Measurements from ENCODE around the gene TMC5. TPM values are rescaled to one million over a fixed set of nuclear protein-coding genes. Genes with fewer than 3 reads are reported as not detected.

TMC5 gene
- polyA plus RNA-seq, 3 donors = not detected

DNA sequence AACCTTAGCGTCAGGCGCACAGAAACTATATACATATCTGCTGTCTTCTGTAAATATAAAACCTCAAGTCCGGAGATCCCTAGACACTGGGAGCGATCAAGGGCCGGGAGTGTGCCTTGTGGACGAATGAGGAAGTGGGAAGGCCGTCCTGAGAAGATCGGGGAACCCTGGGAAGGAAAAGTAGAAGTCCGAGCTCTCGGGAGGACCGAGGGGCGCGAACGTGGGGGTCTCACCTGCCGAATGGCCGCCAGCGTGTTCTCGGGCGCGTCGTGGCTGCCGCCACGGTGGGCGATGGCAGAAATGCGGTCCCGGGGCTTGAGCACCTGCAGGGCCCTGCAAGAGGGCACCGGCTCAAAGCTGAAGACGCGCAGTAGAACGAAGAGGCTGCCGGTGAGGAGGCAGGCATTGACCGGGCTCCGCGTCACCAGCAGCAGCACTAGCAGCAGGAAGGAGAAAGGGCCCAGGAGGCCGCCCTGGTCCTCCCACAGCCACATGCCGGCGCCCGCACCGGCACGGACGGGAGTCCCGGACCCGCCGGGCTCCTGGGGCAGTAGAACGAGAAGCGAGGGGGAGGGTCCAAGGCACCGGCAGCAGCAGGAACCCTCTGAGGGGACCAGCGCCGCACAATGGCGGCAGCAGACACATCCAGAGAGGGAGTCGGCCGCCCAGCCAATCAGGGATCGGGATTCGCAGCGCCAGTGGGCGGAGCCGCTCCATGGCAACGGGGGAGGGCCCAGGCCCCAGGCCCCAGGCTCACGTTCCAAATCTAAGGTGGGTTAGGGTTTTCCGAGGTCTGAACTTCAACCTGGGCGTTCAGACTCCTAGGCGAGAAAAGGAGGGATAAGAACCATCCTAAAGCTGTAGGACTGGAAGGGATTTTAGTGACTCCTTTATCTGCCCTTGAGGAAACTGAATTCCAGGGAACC, 104.1 kb downstream of the TMC5 start, which contains the start of gene GDE1:
Gene GDE1, minus strand, starts transcription at position 628 of the 926 bp plus-strand sequence. Its CDS starts 134 bp downstream, at position 494.
- peak within 1 kb of the TSS; percentile 71 to 97 (median 88) for H3K4me3 ChIP-seq (replicated peaks in 1 of 3; ENCODE audit: low read depth in 2 of 3, low read length in 3 of 3)
- TF ChIP-seq, protein P1, sequence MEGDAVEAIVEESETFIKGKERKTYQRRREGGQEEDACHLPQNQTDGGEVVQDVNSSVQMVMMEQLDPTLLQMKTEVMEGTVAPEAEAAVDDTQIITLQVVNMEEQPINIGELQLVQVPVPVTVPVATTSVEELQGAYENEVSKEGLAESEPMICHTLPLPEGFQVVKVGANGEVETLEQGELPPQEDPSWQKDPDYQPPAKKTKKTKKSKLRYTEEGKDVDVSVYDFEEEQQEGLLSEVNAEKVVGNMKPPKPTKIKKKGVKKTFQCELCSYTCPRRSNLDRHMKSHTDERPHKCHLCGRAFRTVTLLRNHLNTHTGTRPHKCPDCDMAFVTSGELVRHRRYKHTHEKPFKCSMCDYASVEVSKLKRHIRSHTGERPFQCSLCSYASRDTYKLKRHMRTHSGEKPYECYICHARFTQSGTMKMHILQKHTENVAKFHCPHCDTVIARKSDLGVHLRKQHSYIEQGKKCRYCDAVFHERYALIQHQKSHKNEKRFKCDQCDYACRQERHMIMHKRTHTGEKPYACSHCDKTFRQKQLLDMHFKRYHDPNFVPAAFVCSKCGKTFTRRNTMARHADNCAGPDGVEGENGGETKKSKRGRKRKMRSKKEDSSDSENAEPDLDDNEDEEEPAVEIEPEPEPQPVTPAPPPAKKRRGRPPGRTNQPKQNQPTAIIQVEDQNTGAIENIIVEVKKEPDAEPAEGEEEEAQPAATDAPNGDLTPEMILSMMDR (IDR thresholded peaks at IDR 0.05) = peak; percentile 24
- peak within 1 kb of the TSS; percentile 99 for H3K4me2 ChIP-seq (replicated peaks; ENCODE audit: extremely low read depth, low read length, poor library complexity, severe bottlenecking)
- H3K79me2 ChIP-seq (ENCODE audit: insufficient read depth, low read length) = peaks cover 82% of the 10 kb centered on the region
- H3K4me1 ChIP-seq (ENCODE audit: control insufficient read depth in 1 of 2, insufficient read depth in 2 of 2, low read length in 2 of 2) = peaks cover 34 to 63% of the 10 kb centered on the region in 2 donors
- H4K20me1 ChIP-seq (ENCODE audit: insufficient read depth, low read length) = peaks cover 8% of the 10 kb centered on the region
- H3K27me3 Mint-ChIP-seq (ENCODE audit: low read depth in 3 of 3) = peaks cover 0 to 2% (median 0%) of the 10 kb centered on the region in 3 donors
- H3K9me3 Mint-ChIP-seq = peaks cover 0 to 2% (median 0%) of the 10 kb centered on the region in 7 donors
- peak within 1 kb of the TSS; percentile 81 for H3K9ac ChIP-seq (ENCODE audit: insufficient read depth, low read length, poor library complexity, severe bottlenecking)
- peak within 1 kb of the TSS; percentile 81 to 91 for H3K27ac ChIP-seq (ENCODE audit: low read depth in 1 of 2, low read length in 2 of 2)
- peak within 1 kb of the TSS; percentile 95 to 98 for H3K4me3 Mint-ChIP-seq
- peak within 1 kb of the TSS; percentile 95 for H2AFZ ChIP-seq (ENCODE audit: insufficient read depth, low read depth, low read length, poor library complexity, severe bottlenecking)
- intact Hi-C loops (cut with micrococcal nuclease) = loop anchor here (5.0 kb wide), 3 partner anchors 36 to 719 kb away; partner anchors contain the start of genes ARL6IP1 (in 1 of the 2), COQ7 (in 1 of the 2) and VPS35L (in 1 of the 2)
- no peaks in the 10 kb centered on the region for H3K27me3 ChIP-seq (ENCODE audit: control insufficient read depth in 2 of 2, insufficient read depth in 2 of 2, low read length in 2 of 2)
- H3K4me1 Mint-ChIP-seq = peaks cover 48% of the 10 kb centered on the region
- no peaks in the 10 kb centered on the region for H3K9me3 ChIP-seq (replicated peaks in 1 of 2; ENCODE audit: control insufficient read depth in 1 of 2, insufficient read depth in 1 of 2, low read length in 2 of 2)
- peaks cover 9 to 11% of the 10 kb centered on the region in 2 donors for H3K36me3 ChIP-seq (replicated peaks in 1 of 2; ENCODE audit: control insufficient read depth in 1 of 2, insufficient read depth in 2 of 2, low read length in 2 of 2)
- WGBS (ENCODE audit: insufficient coverage) = under 1% methylated on average over 60 of the region's 62 CpGs
- H3K27ac Mint-ChIP-seq = peak within 1 kb of the TSS; percentile 87 to 94 (median 93)
- DNase-seq = peak; percentile 81 to 89 (median 86)
- H3K36me3 Mint-ChIP-seq = peaks cover 15 to 16% of the 10 kb centered on the region in 2 donors

DNA sequence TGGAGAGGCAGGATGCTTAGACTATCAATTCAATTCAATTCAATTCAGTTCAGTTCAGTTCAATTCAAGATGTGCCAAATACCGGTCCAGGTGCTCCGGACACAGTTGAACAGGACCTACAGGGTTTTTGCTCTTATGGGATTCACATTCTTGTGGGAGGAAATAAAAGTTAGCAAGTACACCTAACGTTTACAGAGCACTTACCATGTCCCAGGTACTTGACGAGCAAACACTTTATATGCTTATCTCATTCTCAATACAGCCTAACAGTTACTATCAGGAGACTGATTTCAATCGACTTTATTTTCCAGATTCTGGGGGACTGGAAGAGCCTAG, 104.7 kb downstream of the TMC5 start:
- Histone ChIP-seq H3K4me1 (ENCODE audit: control insufficient read depth in 1 of 2, insufficient read depth in 2 of 2, low read length in 2 of 2) (peaks cover 34 to 63% of the 10 kb centered on the region in 2 donors), H3K79me2 (ENCODE audit: insufficient read depth, low read length) (peaks cover 82% of the 10 kb centered on the region)
- peak overlapping the region; percentile 54 to 94 (median 92) for H3K27ac Mint-ChIP-seq

More for the DNA sequence above, 104.7 kb downstream of the TMC5 start:
- intact Hi-C loops (cut with micrococcal nuclease) = loop anchor here (5.0 kb wide), 3 partner anchors 35 to 720 kb away; partner anchors contain the start of genes ARL6IP1 (in 1 of the 2), COQ7 (in 1 of the 2) and VPS35L (in 1 of the 2)
- peaks cover 0 to 2% (median 0%) of the 10 kb centered on the region in 3 donors for H3K27me3 Mint-ChIP-seq (ENCODE audit: low read depth in 3 of 3)
- H3K4me1 Mint-ChIP-seq = peaks cover 48% of the 10 kb centered on the region
- H3K27ac ChIP-seq (ENCODE audit: low read depth in 1 of 2, low read length in 2 of 2) = peak overlapping the region in 1 of 2 donors; percentile 91
- peaks cover 9 to 10% of the 10 kb centered on the region in 2 donors for H3K36me3 Mint-ChIP-seq
- peaks cover 3 to 6% of the 10 kb centered on the region in 2 donors for H3K36me3 ChIP-seq (replicated peaks in 1 of 2; ENCODE audit: control insufficient read depth in 1 of 2, insufficient read depth in 2 of 2, low read length in 2 of 2)
- H3K4me3 Mint-ChIP-seq = peak overlapping the region; percentile 95 to 98
- no peak overlapping the region for H3K9ac ChIP-seq (ENCODE audit: insufficient read depth, low read length, poor library complexity, severe bottlenecking)
- no peaks in the 10 kb centered on the region for H3K9me3 ChIP-seq (replicated peaks in 1 of 2; ENCODE audit: control insufficient read depth in 1 of 2, insufficient read depth in 1 of 2, low read length in 2 of 2)
- peak overlapping the region in 2 of 3 experiments; percentile 88 to 97 for H3K4me3 ChIP-seq (replicated peaks in 1 of 3; ENCODE audit: low read depth in 2 of 3, low read length in 3 of 3)
- no peaks in the 10 kb centered on the region for H3K27me3 ChIP-seq (ENCODE audit: control insufficient read depth in 2 of 2, insufficient read depth in 2 of 2, low read length in 2 of 2)
- TF ChIP-seq, protein P1 (IDR thresholded peaks at IDR 0.05) = no peak
- H3K9me3 Mint-ChIP-seq = peaks cover 0 to 2% (median 0%) of the 10 kb centered on the region in 7 donors
- WGBS (ENCODE audit: insufficient coverage) = no CpG with 5 or more reads among the region's 5 CpGs
- peak overlapping the region; percentile 95 for H2AFZ ChIP-seq (ENCODE audit: insufficient read depth, low read depth, low read length, poor library complexity, severe bottlenecking)
- H4K20me1 ChIP-seq (ENCODE audit: insufficient read depth, low read length) = peaks cover 8% of the 10 kb centered on the region
- H3K4me2 ChIP-seq (replicated peaks; ENCODE audit: extremely low read depth, low read length, poor library complexity, severe bottlenecking) = peak overlapping the region; percentile 99
- DNase-seq = no peak

All from CD14-positive monocyte (primary cell).